Panc1 (cell line): Measurements from ENCODE around the gene DPYSL3.

Experiments
- CTCF ChIP-seq: fragments of 450-650 bp; IDR thresholded peaks from 2 replicates; pipeline ENCODE4 v1.5.1; 2017; ENCODE audit warnings: mild to moderate bottlenecking
- REST ChIP-seq, 2 experiments: IDR thresholded peaks; 2 replicates each; pipeline ENCODE4 v1.6.1; 2011 to 2012; ENCODE audit warnings: low read depth in 2 of 2, control low read depth in 1 of 2, low read length in 1 of 2, mild to moderate bottlenecking in 1 of 2, moderate library complexity in 1 of 2; ENCODE audit not compliant: insufficient read depth in 1 of 2

GRCh38 chr5:147544556-147544955 is 34.7 kb upstream of the DPYSL3 start:
- no peak for TF ChIP-seq CTCF
- no peak for TF ChIP-seq REST (IDR thresholded peaks at IDR 0.05; ENCODE audit: insufficient read depth in 1 of 2, low read depth in 2 of 2, low read length in 1 of 2)
